ENCODE measurements around the gene DOCK8. TPM values are rescaled to one million over a fixed set of nuclear protein-coding genes. Genes with fewer than 3 reads are reported as not detected.

The DOCK8 gene
- polyA plus RNA-seq, 1 donor (not counting 4 experiments of a cell fraction or from before 2014, with no cell fraction given), result 1.5 TPM

- Histone ChIP-seq H3K36me3 (ENCODE audit: control insufficient read depth in 2 of 2, extremely low read depth in 1 of 2, insufficient read depth in 2 of 2, low read length in 2 of 2) (no peaks in the 10 kb centered on the region), H3K4me3 (ENCODE audit: control insufficient read depth in 2 of 3, extremely low read depth in 1 of 3, insufficient read depth in 2 of 3, low read depth in 1 of 3, low read length in 3 of 3) (no peak overlapping the region), H3K79me2 (ENCODE audit: control insufficient read depth, insufficient read depth, low read length) (no peaks in the 10 kb centered on the region), H2AFZ (ENCODE audit: control insufficient read depth, low read length) (no peak overlapping the region), H3K27ac (ENCODE audit: control insufficient read depth, insufficient read depth, low read length) (no peak overlapping the region), H3K9me3 (ENCODE audit: control insufficient read depth, low read depth, low read length) (no peaks in the 10 kb centered on the region), H3K9ac (ENCODE audit: control insufficient read depth, extremely low read depth, insufficient read depth, low read length) (no peak overlapping the region), H4K20me1 (ENCODE audit: control insufficient read depth, extremely low read depth, insufficient read depth, low read length) (no peaks in the 10 kb centered on the region), H3K4me1 (ENCODE audit: control insufficient read depth, extremely low read depth, insufficient read depth, low read length) (no peaks in the 10 kb centered on the region), H3K9me1 (ENCODE audit: control insufficient read depth, extremely low read depth, insufficient read depth, low read length) (no peaks in the 10 kb centered on the region), H3K27me3 (ENCODE audit: control insufficient read depth, extremely low read depth, insufficient read depth, low read length) (no peaks in the 10 kb centered on the region), H3K4me2 (ENCODE audit: control insufficient read depth, extremely low read depth, insufficient read depth, low read depth, low read length) (no peak overlapping the region)
- DNase-seq (ENCODE audit: low read depth, low spot score) (no peak), FAIRE-seq (no peak)
- dilution Hi-C loops (cut with MboI; ENCODE audit: extremely low pct_ligation_motif_present, low sequenced_read_pairs), result no loop called here
- no peak for TF ChIP-seq CTCF (optimal IDR thresholded peaks at IDR 0.05 in 1 of 3, IDR thresholded peaks at IDR 0.05 in 1 of 3, conservative IDR thresholded peaks at IDR 0.05 in 1 of 3; ENCODE audit: extremely low read depth in 1 of 3, insufficient read depth in 2 of 3, low read length in 3 of 3)
- TF ChIP-seq EZH2 (IDR thresholded peaks at IDR 0.05; ENCODE audit: low read length), result no peak
Observed at GRCh38 chr9:426264-426663, 211.6 kb downstream of the DOCK8 start.

GRCh38 chr9:426976-427375 lies 212.3 kb downstream of the DOCK8 start:
- no peak for FAIRE-seq
- Histone ChIP-seq H3K4me3 (ENCODE audit: control insufficient read depth in 2 of 3, extremely low read depth in 1 of 3, insufficient read depth in 2 of 3, low read depth in 1 of 3, low read length in 3 of 3) (no peak overlapping the region), H3K4me2 (ENCODE audit: control insufficient read depth, extremely low read depth, insufficient read depth, low read depth, low read length) (no peak overlapping the region), H3K36me3 (ENCODE audit: control insufficient read depth in 2 of 2, extremely low read depth in 1 of 2, insufficient read depth in 2 of 2, low read length in 2 of 2) (no peaks in the 10 kb centered on the region), H3K9ac (ENCODE audit: control insufficient read depth, extremely low read depth, insufficient read depth, low read length) (no peak overlapping the region), H3K4me1 (ENCODE audit: control insufficient read depth, extremely low read depth, insufficient read depth, low read length) (no peaks in the 10 kb centered on the region), H3K27ac (ENCODE audit: control insufficient read depth, insufficient read depth, low read length) (no peak overlapping the region), H4K20me1 (ENCODE audit: control insufficient read depth, extremely low read depth, insufficient read depth, low read length) (no peaks in the 10 kb centered on the region), H2AFZ (ENCODE audit: control insufficient read depth, low read length) (no peak overlapping the region), H3K9me3 (ENCODE audit: control insufficient read depth, low read depth, low read length) (no peaks in the 10 kb centered on the region), H3K79me2 (ENCODE audit: control insufficient read depth, insufficient read depth, low read length) (no peaks in the 10 kb centered on the region), H3K9me1 (ENCODE audit: control insufficient read depth, extremely low read depth, insufficient read depth, low read length) (no peaks in the 10 kb centered on the region), H3K27me3 (ENCODE audit: control insufficient read depth, extremely low read depth, insufficient read depth, low read length) (no peaks in the 10 kb centered on the region)
- dilution Hi-C loops (cut with MboI; ENCODE audit: extremely low pct_ligation_motif_present, low sequenced_read_pairs), result no loop called here
- TF ChIP-seq EZH2 (IDR thresholded peaks at IDR 0.05; ENCODE audit: low read length) (no peak), CTCF (optimal IDR thresholded peaks at IDR 0.05 in 1 of 3, IDR thresholded peaks at IDR 0.05 in 1 of 3, conservative IDR thresholded peaks at IDR 0.05 in 1 of 3; ENCODE audit: extremely low read depth in 1 of 3, insufficient read depth in 2 of 3, low read length in 3 of 3) (no peak)
- no peak for DNase-seq (ENCODE audit: low read depth, low spot score)
